Neural cell (in vitro differentiated cells): Measurements from ENCODE around the gene P3H1.

Experiments used
- EZH2 ChIP-seq: fragments of 200-600, 300-800 bp; shearing (Covaris generic), sonication (generic); IDR thresholded peaks from 2 replicates; pipeline ENCODE4 v1.6.1; 2014; ENCODE audit warnings: antibody characterized with exemption, low read length, borderline replicate concordance, mild to moderate bottlenecking; ENCODE audit not compliant: insufficient read depth, poor library complexity, severe bottlenecking
- TF ChIP-seq, protein P1 (sequence below): fragments of 450-650 bp; IDR thresholded peaks from 2 replicates; pipeline ENCODE4 v1.5.1; 2014; ENCODE audit warnings: antibody characterized with exemption, mild to moderate bottlenecking, moderate library complexity; ENCODE audit not compliant: poor library complexity, severe bottlenecking
- TF ChIP-seq, protein P2 (sequence below): IDR thresholded peaks from 2 replicates; pipeline ENCODE4 v1.6.1; 2012; ENCODE audit warnings: borderline replicate concordance

DNA sequence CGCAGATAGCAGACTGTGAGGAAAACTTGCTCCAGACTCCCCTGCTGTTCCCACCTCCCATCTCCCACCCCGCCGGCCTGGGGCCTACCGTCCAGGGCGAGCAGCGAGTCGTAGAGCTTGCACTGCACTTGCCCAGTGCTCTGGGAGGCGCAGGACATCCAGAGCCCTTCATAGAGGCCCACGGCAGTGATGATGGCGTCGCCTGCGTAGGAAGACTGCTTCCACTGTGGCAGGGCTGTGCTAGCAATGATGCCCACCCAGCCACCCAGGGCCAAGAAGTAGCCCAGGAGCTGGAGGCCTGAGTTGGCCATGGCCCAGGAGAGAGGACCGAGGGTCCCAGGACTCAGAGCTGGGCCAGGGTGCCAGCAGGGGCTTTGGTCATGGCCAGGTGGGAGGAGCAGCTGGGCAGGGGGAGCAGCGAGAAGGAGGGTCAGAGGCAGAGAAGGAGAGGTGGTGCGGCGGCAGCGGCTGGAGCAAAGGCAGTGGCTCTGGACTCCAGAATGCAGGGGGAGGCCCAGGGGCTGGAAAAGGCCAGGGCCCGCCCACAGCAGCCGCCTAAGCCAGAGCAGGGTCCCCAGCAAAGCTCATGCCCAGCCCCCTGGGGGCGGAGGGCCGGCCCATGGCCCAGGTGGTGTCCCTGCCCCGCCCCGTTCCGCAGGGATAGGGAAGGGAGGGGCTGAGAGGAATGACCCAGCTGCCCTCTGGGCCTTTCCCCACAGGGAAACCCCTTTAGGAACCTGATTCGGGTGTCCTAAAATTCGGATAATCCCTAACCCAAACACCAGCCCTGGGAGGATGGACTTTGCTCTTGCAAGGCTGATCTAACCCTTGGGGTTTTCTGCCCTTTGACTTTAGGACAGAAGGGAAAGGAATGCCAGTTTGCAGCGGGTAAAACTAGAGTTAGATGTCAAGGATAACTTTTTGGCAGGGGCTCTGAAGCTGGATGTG is 26.8 kb downstream of the P3H1 start, which contains the start of gene CLDN19:
- TF ChIP-seq, protein P1, sequence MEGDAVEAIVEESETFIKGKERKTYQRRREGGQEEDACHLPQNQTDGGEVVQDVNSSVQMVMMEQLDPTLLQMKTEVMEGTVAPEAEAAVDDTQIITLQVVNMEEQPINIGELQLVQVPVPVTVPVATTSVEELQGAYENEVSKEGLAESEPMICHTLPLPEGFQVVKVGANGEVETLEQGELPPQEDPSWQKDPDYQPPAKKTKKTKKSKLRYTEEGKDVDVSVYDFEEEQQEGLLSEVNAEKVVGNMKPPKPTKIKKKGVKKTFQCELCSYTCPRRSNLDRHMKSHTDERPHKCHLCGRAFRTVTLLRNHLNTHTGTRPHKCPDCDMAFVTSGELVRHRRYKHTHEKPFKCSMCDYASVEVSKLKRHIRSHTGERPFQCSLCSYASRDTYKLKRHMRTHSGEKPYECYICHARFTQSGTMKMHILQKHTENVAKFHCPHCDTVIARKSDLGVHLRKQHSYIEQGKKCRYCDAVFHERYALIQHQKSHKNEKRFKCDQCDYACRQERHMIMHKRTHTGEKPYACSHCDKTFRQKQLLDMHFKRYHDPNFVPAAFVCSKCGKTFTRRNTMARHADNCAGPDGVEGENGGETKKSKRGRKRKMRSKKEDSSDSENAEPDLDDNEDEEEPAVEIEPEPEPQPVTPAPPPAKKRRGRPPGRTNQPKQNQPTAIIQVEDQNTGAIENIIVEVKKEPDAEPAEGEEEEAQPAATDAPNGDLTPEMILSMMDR, result no peak
- TF ChIP-seq EZH2, result no peak
- TF ChIP-seq, protein P2, sequence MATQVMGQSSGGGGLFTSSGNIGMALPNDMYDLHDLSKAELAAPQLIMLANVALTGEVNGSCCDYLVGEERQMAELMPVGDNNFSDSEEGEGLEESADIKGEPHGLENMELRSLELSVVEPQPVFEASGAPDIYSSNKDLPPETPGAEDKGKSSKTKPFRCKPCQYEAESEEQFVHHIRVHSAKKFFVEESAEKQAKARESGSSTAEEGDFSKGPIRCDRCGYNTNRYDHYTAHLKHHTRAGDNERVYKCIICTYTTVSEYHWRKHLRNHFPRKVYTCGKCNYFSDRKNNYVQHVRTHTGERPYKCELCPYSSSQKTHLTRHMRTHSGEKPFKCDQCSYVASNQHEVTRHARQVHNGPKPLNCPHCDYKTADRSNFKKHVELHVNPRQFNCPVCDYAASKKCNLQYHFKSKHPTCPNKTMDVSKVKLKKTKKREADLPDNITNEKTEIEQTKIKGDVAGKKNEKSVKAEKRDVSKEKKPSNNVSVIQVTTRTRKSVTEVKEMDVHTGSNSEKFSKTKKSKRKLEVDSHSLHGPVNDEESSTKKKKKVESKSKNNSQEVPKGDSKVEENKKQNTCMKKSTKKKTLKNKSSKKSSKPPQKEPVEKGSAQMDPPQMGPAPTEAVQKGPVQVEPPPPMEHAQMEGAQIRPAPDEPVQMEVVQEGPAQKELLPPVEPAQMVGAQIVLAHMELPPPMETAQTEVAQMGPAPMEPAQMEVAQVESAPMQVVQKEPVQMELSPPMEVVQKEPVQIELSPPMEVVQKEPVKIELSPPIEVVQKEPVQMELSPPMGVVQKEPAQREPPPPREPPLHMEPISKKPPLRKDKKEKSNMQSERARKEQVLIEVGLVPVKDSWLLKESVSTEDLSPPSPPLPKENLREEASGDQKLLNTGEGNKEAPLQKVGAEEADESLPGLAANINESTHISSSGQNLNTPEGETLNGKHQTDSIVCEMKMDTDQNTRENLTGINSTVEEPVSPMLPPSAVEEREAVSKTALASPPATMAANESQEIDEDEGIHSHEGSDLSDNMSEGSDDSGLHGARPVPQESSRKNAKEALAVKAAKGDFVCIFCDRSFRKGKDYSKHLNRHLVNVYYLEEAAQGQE, result no peak
